ENCODE results near the gene ANKRD39. TPM values are rescaled to one million over a fixed set of nuclear protein-coding genes. Genes with fewer than 3 reads are reported as not detected.
"Not testable (repeated sequence)": the region's sequence is repeated elsewhere in the genome, so short reads cannot be mapped to it uniquely, and the experiment has no call there.

Gene ANKRD39
- total RNA-seq, 1 donor from 2014 or later: 4.4 TPM

DNA sequence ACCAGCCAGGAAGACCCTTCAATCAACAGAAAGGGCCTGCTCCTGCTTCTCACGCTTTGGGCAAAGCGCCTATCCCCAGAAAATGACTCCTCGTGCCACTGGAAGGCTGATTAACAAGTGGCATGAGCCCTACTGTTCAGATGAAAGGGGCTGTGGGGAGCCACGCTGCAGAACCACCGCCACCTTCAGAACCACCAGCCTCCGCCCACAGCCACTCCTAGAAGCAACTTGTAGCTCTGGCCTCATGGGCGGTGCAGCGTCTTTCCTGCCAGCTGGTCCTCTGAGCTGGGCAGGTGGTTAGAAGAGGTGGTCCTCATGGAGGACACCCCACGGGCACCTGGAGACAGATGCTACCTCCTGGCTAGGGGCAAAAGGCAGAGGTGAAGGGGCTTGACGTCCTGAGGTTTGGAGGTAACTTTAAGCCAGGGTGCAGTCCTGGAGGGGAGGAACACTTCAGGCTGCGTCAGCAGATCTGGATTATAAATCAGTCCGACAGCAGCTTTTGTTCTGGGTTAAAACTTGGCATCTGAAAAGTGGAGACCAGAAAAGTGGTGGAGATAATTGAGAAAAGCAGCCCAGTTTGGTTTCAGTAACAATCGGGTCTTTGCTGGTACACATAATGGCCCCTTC is 12.9 kb upstream of the ANKRD39 start:
- no peak for DNase-seq

DNA sequence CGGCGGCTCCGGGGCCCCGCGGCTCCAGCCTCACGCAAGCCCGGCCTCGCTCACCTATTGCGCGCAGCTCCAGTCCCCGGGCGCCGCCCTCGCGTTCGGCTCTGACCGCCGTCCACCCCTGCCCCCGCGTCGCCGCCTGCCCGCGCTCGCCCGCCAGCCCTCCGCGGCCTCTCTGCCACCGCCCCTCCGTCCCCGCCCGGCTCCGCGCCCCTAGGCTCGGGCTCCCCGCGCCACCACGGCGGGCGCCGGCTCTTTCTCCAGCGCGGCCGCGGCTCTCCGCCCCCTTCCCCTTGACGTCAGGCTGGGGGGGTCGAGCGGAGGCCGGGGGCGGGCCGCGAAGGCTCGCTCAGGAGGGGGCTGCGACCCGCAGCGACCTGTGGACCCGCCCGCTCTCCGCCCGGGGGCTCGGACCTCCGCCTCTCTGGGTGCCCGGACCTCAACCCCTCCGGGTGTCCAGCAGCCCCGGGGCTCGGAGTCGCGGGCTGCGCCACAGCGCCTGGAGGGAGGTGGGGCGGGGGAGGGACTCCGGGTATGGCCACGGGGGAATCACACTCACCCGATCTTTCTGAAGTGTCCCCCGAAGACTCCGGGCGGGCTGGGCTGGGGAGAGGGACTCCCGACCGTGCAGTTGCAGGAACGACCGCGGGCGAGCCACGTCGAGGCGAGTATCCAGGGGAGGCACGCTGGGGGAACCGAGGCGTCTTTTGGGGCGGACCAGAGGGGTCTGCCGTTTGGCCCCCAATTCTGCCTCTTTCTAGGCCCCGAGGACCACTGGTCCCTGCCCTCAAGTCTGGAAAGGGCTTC is 12.2 kb upstream of the ANKRD39 start, which contains the start of gene SEMA4C:
SEMA4C (minus strand) TSS at position 259 of the 804 bp plus-strand sequence. CDS start 2,194 bp downstream, outside the sequence.
- no peak for DNase-seq

DNA sequence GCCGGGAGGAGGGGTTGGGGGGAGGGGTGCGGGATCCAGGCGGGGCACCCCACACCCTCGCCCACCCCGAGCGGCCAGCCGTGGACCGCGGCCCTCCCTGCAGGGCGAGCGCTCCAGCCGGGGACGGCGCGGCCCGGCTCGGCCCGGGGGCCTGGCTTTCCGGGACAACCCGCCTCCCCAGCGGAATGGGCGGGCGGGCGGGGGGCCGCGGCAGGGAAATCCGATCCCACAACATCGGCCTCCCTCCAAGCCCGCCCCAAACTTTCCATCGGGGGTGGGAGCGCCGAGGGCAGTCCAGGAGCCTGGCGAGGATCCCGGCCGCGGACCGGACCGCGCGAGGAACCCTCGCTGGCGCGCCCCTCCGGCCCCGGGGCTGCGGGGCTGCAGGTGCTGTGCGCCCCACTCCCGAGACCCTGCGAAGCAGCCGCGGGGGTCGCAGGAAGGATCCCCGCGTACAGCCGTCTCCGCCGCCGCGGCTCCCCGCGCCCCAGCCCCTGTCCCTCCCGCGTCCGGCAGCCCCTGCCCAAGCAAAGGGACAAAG is 11.5 kb upstream of the ANKRD39 start:
- DNase-seq: peak; percentile 67

DNA sequence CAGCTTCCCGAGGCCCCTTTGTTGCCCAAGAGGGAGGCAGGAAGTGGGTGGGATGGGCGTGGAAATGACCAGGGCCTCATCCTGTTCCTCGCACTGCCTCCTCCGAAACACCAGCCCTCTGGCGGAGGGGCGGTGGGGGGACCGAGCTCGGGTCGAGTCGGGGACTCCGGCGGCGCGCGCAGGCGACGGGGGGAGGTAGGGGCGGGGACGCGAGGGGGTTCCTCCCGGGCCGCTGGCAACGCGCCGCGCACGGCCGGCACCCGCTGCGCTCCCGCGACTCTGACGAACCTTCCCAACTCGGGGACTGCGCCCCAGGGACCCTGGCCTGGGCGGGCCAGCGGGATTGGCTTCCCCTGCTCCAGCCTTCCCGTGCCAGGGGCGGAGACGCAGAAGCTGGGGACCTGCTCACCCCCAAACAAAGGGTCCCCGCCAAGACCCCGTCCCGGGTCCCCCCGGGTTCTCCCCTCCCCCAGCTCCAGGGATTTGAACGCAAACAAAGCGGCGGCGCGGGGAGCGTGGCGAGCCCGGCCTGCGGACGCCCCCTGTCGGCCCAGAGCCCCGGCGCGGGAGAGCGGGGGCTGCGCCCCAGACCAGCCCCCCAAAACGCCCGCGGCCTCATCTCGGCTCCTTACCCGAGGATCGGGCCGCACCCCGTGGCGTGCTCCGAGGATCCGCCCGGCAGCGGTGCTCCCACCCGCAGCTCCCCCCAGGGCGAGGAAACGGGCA is 10.9 kb upstream of the ANKRD39 start:
- peak; percentile 84 for DNase-seq

DNA sequence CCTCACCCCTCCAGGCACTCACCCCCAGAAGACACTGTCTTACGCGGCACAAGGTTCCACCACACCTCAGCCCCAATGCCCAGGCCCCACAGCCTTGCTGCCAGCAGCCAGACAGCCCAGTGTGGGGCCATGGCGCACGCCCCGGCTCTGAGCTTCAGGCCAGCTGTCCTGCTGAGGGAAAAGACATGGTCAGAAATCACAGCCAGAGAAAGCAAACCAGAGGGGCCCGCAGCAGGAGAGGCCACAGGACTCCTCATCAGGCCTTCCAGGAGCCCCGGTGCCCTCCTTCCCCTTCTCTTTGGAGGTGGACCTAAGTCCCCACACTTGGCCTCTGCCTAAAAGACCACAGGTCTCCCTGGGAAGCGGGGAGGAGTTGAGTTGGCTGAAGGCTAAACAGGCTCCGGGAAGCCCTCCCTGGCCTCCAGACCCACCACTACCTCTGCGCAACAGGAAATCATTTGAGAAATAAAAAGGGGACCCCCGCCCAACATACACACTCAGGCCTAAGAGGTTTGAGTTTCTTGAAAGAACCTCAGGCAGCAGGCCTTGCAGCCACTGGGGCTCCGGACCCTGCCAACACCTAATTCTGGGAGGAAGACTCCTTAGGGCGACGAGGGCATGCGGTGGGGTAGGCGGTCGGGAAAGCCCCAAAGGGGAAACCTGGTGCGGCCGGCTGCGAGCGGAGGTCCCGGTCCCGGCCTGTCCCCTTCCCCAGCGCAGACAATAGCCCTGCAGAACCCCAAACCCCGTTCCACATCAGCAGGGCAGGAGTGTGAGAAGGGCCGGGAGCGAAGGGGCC is 10.1 kb upstream of the ANKRD39 start:
- DNase-seq: no peak

DNA sequence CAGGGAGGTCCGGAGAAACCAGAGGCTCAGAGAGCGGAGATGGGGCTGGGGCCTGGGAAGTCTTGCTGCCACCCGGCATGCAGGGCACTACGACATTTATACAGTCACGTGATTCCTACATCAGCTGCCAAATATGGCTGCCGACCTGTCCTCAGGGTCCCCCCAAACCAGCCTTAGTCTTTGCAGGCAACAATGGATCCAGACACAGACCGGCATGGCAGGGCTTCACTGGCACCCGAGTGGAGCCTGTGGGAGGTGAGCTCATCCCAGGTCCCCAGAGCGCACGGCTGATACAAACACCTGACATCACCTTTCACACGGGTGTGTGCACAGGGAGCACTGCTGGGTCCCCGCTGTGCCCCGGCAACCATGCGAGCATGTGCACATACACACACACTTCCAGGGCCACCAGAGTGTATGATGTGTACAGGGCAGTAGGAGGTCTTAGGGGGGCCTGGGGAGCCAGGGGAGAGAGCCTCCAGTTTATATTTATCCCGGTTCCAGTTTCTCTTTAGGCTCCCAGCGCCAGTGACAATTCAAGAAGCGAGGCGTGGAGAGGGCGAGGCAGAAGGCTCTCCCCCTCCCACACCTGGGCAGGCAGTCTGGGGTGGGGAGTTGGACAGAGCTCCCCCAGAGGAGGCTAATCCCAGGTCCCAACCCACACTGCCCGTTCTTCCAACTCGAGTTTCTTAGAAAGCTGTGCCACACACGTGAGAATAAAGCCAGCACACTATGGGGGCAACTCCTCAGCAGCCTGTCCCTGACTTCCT is 9.4 kb upstream of the ANKRD39 start:
- DNase-seq: no peak

DNA sequence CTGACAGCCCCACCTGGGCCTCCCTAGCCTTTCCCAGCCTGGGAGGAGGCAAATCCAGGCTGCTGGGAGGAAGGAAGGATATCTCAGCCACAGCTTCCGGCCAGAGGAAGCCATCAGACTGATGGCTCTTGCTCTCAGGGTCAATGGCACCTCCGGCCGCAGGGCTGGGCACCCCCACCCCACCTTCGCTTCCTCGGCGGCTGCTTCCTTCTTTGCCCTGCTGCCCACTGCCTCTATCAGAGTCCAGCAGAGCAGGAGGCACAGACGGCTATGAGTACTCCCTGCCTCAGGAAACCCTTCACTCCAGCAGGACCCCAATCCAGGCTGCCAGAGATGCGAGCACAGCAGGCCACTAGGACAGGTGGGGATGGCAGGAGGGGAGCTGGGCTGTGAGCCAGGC is 8.8 kb upstream of the ANKRD39 start:
- no peak for DNase-seq

DNA sequence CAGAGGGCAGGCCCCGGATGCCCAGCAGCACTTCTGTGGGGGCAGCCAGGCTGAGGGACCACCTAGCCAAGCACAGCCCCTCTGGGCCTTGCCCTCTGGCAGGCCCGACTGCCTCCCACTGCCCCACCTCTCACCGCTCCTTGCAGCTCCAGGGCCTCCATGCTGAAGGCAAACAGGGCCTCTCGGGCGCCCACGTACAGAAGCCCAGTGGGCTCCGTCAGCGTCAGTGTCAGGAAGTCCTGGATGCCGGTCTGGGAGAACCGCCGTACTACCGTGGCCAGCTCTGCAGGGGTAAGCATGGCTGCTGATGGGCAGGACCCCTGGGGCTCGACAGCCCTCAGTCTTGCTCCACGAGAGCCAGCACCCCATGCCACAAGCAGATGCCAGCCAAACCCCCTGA is 8.3 kb upstream of the ANKRD39 start:
- DNase-seq: no peak

DNA sequence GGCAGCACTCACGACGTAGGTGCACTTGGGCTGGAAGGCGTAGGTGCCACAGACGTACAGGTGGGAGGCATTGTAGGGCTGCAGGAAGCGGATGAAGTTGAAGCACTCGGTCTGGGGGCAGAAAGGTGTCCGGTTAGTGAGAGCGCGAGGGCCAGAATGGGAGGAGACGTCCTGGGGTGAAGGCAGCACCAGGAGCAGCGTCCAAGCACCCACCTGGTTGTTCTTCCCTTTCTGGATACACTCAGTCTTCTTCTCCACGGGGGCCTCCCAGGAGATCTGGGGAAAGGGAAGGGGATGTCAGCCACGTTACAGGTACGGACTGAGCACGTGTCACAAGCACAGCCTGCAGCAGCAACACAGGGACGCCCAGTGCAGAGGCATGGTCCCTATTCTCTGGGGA is 7.8 kb upstream of the ANKRD39 start:
- no peak for DNase-seq

DNA sequence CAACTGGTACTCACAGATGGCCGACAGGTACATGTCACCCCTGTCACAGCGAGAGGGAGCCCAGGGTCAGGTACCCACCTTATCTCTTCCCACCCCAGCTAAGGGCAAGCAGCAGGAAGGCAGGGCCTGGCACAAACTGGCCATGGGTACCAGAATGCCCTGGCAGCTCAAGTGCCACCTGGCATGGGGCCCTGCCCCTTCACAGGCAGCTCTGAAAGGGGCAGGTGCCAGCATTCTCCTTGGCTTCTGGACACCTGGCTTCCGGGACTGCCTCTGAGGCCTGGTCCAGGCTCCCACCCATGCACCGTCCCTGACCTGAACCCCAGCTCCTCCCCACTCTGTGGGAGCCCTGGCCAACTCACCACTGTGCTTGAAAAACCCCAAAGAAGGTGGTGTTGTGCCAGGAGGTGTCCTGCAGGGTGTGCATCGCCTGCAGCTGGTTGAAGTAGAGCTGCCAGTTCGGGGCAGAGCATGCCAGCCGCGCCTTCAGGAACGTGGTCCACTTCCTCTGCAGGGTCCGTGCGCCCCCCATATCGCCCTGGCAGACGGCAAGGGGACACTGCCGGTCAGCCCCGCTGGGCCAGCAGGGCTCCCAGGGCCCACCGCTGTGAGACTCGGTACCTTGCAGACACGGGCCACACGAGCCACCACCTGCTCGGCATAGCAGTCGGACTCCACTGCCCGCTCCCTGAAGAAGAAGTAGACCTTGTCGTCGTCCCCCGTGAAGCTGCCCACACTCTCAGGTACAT is 6.7 kb upstream of the ANKRD39 start:
- DNase-seq: no peak

DNA sequence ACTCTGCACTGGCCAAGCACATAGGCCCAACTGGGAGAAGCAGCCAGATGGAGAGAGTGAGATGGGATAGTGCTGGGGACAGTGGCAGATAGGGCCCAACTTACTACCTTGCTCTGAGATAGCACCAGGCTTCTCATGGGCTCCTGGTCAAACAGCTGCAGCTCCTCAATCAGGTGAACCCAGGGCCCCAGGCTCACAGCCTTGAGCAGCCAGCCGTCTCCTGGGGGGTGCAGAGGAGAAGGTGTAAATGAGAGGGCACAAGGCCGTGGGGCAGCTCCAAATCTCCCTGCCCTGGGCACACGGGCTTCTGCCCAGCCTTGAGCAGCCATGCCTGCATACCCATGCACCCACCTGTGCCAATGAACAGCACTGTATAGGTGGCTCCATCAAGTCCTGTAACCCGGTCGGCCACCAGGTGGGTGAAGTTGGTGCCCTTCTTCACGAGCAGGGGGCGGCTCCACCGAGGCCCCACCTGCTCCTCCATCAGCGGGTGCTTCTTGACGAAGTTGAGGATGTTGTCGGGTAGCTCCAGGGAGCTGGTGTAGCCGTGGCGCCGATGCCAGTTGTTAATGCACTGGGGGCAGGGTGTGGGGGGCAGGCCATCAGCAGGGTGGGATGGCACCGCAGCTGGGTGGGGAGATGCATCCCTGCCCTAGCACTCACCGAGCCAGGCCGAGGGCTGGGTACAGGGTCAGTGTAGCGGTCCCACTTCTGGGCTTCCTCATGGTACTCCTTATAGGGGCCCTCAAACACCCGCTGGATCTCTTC is 5.9 kb upstream of the ANKRD39 start:
- DNase-seq: no peak

DNA sequence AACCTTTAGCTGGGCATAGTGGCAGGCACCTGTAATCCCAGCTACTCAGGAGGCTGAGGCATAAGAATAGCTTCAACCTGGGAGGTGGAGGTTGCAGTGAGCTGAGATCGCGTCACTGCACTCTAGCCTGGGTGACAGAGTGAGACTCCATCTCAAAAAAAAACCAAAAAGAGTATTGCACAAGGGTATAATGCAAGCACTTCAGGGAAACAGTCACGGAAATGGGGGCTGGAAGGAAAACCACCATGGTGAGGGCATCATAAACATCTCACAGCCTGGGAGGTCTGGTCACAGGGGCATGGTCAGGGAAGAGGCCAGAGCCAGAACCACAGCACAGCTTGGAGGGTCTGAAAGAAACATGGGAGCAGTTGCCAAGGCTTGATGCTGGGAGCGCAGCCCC is 5.2 kb upstream of the ANKRD39 start:
- DNase-seq: not testable (repeated sequence)

DNA sequence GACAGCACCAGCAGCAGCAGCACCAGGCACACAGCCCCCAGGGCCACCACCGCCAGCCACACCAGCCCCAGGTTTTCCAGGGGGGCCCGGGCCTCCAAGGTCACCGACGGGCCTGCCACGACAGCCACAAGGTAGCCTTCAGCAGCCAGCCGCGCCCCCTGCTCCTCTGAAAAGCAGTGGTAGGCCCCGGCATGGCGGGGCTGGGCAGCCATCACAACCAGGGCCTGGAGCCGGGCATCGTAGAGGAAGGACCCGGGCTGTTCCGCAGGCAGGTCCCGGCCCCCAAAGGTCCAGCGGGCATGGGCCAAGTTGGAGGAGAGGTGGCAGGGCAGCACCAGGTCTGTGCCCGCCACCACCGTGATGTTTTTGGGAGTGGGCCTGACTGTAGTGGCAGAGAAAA is 3.3 kb upstream of the ANKRD39 start:
- DNase-seq: no peak

DNA sequence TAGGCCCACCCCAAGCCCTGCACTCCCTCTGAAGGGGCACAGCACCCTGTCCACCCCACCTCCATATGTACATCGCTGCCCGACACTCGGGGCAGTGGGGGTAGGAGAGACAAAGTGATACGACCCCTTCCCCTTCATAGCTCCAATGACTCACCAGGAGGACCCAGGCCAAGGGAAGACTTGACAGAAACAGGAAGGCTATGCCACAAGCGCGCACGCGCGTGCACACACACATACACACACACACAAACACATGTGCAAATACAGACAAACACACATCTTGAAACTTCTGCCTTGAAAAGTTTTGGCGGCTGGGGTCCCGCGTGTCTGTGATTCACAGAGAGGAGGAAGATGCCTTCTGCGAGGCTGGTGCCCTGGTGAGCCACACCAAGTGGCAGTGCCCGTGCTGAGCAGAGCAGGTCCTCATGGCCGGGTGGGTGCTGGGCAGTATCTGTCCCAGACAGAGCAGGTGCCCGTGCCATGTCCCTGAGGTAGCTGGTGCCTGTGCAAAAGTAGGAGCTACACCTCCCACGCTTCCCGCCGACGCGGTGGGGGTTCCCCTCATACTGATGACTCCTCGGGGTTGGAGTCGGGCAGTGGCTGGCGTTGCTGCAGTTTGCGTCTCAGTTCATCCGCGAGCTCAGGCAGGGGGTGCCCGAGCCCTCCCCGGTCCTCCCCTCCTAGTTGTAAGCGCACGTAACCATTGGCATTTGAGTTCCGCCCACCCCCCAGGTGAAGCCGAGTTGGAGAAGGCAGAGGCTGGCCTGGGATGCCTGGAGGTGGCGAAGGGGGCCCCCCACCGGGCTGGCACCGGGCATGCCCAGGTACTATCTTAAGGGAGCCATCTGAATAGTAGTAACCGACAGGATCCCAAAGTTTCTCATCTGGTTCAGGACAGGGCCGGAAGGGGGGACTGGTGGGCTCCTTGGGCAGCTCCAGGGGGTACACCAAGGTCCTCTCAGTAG is 2.5 kb upstream of the ANKRD39 start:
- no peak for DNase-seq

DNA sequence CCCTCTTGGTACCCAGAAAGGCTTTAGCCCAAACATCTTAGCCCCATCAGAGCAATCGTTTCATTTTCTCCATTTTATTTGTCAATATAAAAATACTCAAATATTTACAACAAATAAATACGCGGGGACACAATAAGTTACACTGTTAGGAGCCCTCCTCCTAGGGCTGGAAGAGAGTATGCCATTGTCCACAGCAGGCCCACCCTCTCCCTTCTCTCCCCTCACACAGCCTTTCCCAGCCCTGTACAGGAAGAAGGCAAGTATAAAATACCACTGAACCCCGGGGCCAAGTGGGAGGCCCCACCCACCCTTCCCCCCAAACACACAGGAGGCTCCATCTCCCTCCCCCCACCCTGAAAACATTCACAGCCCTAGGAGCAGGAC is 1.9 kb upstream of the ANKRD39 start:
- no peak for DNase-seq

DNA sequence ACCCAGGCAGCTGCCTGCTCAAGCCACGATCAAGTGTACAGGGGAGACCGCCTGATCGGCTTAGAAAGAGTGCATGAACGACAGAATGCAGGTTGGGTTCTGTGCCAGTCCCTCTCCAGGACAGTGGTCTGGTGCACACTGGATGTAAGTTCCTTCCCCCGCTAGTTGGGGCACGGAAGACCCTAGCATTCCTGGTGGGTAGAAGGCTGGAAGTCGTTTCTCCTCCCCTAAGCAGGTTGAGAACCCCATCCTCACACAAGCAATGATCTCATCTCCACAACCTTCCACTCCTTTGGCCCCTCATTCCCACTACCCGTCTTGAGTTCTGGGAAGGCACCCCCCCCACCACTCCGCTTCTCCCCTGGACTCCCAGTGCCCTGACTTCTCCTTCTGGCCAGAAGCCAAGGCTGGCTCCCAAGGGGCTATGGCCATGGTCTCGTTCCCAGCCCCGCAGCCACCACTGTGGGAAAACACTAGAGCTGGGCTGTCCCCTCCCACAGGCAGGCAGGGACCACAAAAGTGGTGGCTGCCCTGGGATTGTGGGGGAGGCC is 1.4 kb upstream of the ANKRD39 start:
- no peak for DNase-seq

DNA sequence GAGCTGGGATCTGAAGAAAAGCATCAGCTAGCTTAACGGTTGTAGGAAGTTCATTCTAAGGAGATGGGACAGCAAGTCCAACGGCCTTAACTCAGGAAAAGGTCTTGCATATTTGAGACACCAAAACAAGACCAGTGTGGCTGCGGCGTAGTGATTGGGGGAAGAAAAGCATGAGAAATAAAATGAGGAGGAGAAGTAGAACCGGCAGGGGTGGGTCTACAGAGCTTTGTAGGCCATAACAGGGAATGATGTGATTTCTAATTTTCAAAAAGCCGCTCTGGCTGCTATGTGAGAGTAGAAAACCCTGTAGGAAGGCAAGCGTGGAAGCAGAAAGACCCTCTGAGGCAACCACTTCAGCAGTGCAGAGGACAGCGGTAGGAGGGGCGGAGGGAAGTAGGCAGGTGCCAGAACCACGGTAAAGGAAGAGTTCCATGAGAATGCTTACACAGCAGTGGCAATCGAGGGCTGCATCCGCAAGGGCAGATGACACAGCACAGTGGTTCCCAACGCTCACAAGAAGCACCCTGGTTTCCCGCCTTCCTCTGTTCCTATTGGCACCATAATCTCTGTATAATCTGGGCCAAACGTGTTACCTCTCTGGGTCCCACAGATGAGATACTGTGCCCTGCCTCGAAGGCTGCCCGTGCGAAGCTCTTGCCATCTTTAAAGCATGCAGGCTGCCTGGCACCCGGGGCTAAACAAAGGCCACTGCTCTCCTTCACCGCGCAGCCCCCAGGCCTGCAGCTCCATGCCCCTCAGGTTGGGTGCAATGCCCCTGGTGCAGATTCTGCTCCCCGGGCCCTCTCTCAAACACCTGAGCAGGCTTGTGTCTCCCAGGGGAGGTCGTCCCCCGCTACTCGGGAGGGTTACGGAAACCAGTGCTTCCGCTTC is 795 bp downstream of the ANKRD39 start:
- no peak for DNase-seq

Data from skin of body (tissue), 2 donors.